GM23248 (cell line): ENCODE measurements around the gene C1QTNF6. TPM values are rescaled to one million over a fixed set of nuclear protein-coding genes. Genes with fewer than 3 reads are reported as not detected.

ENCODE experiments used
- DNase-seq: peaks from one replicate; pipeline ENCODE4 v3.0.0-alpha.2; 2015
- H2AFZ ChIP-seq: fragments of 200-600 bp; sonication (generic); 2 replicates; pipeline ENCODE4 v1.6.1; 2016; ENCODE audit warnings: antibody characterized with exemption
- H3F3A ChIP-seq: fragments of 200-600 bp; sonication (generic); 2 replicates; pipeline ENCODE4 v1.6.1; 2016; ENCODE audit warnings: mild to moderate bottlenecking, antibody characterized with exemption, mixed run types; ENCODE audit not compliant: insufficient read depth
- H3K27ac ChIP-seq: fragments of 200-600 bp; sonication (generic); 2 replicates; pipeline ENCODE4 v1.5.1; 2016; ENCODE audit warnings: mild to moderate bottlenecking
- H3K27me3 ChIP-seq: fragments of 200-600 bp; sonication (generic); replicated peaks from 2 replicates; pipeline ENCODE4 v1.6.1; 2016; ENCODE audit warnings: mild to moderate bottlenecking; ENCODE audit not compliant: insufficient read depth
- H3K36me3 ChIP-seq: fragments of 200-600 bp; sonication (generic); 2 replicates; pipeline ENCODE4 v1.6.1; 2016; ENCODE audit warnings: low read depth, mild to moderate bottlenecking
- H3K4me1 ChIP-seq: fragments of 200-600 bp; sonication (generic); 2 replicates; pipeline ENCODE4 v1.6.1; 2016; ENCODE audit warnings: mild to moderate bottlenecking; ENCODE audit not compliant: insufficient read depth
- H3K4me2 ChIP-seq: fragments of 200-600 bp; sonication (generic); one replicate; pipeline ENCODE4 v1.6.1; 2016; ENCODE audit warnings: mild to moderate bottlenecking; ENCODE audit not compliant: unreplicated experiment
- H3K4me3 ChIP-seq: fragments of 200-600 bp; sonication (generic); 2 replicates; pipeline ENCODE4 v1.5.1; 2016; ENCODE audit warnings: mild to moderate bottlenecking
- H3K79me2 ChIP-seq: fragments of 200-600 bp; sonication (generic); 2 replicates; pipeline ENCODE4 v1.6.1; 2016; ENCODE audit warnings: mild to moderate bottlenecking; ENCODE audit not compliant: insufficient read depth
- H3K9ac ChIP-seq: fragments of 200-600 bp; sonication (generic); 2 replicates; pipeline ENCODE4 v1.6.1; 2016; ENCODE audit warnings: mild to moderate bottlenecking
- H3K9me2 ChIP-seq: fragments of 200-600 bp; sonication (generic); 2 replicates; pipeline ENCODE4 v1.6.1; 2016; ENCODE audit warnings: mixed run types, mild to moderate bottlenecking, moderate library complexity; ENCODE audit not compliant: insufficient read depth
- H3K9me3 ChIP-seq: fragments of 200-600 bp; sonication (generic); one replicate; pipeline ENCODE4 v1.6.1; 2017; ENCODE audit warnings: low read depth
- H4K20me1 ChIP-seq: fragments of 200-600 bp; sonication (generic); 2 replicates; pipeline ENCODE4 v1.6.0; 2016; ENCODE audit not compliant: insufficient read depth
- EZH2 ChIP-seq: fragments of 200-600 bp; sonication (generic); IDR thresholded peaks from 2 replicates; pipeline ENCODE4 v1.6.1; 2018; ENCODE audit warnings: antibody characterized with exemption, mild to moderate bottlenecking; ENCODE audit not compliant: insufficient read depth, poor library complexity, severe bottlenecking
- EZH2phosphoT487 ChIP-seq: fragments of 200-600 bp; sonication (generic); IDR thresholded peaks from 2 replicates; pipeline ENCODE4 v1.6.1; 2018; ENCODE audit warnings: antibody characterized with exemption, moderate library complexity, mild to moderate bottlenecking, low read depth; ENCODE audit not compliant: insufficient read depth
- WGBS, 2 experiments: methylation state at CpG; one replicate each; pipeline ENCODE4 v1.1.6; 2015 to 2017; ENCODE audit warnings: low lambda C conversion rate in 2 of 2, low coverage in 1 of 2; ENCODE audit errors: missing lambda C conversion rate in 2 of 2; 5-methylcytosine and 5-hydroxymethylcytosine counted together
- in situ Hi-C: fragments of 300-500 bp; cut with MboI; formaldehyde crosslinking; loops from 2 replicates; pipeline ENCODE4 v1.15.0; 2020
- polyA plus RNA-seq: library from polyadenylated mRNA; unstranded; fragments of >200 nt; fragmentation: Nextera tagmentation; extraction: Ambion mirVana; gene quantifications from 2 replicates; pipeline ENCODE4 v1.2.1, GENCODE V29; 2016
- total RNA-seq: library from RNA; depleted of rRNA; stranded (reverse); fragments of >200 nt; shearing (Covaris generic); gene quantifications from 2 replicates; pipeline ENCODE4 v1.2.3, GENCODE V29; 2014

The C1QTNF6 gene
- total and polyA plus RNA-seq, 2 experiments from 2014 or later = 4.0 to 8.9 TPM

GRCh38 chr22:37184816-37185541 is 3.1 kb downstream of the C1QTNF6 start:
- H3K27me3 ChIP-seq = no peaks in the 10 kb centered on the region
- H3K4me1 ChIP-seq = peaks cover 34% of the 10 kb centered on the region
- H4K20me1 ChIP-seq = no peaks in the 10 kb centered on the region
- no peak overlapping the region for H2AFZ ChIP-seq
- no peak overlapping the region for H3K9ac ChIP-seq
- H3K27ac ChIP-seq = no peak overlapping the region
- no peak for TF ChIP-seq EZH2phosphoT487
- no peak for TF ChIP-seq EZH2
- H3K4me2 ChIP-seq = no peak overlapping the region
- WGBS, 2 experiments = 85 to 89% methylated on average over 18 of the region's 18 CpGs
- no peaks in the 10 kb centered on the region for H3K9me2 ChIP-seq
- in situ Hi-C loops = no loop called here
- no peaks in the 10 kb centered on the region for H3K9me3 ChIP-seq
- no peak for DNase-seq
- no peaks in the 10 kb centered on the region for H3K36me3 ChIP-seq
- H3K79me2 ChIP-seq = no peaks in the 10 kb centered on the region
- peaks cover 25% of the 10 kb centered on the region for H3F3A ChIP-seq
- no peak overlapping the region for H3K4me3 ChIP-seq

GRCh38 chr22:37184380-37184755 is 3.7 kb downstream of the C1QTNF6 start:
- no peak for TF ChIP-seq EZH2phosphoT487
- no peak for TF ChIP-seq EZH2
- Histone ChIP-seq H3K9me2 (no peaks in the 10 kb centered on the region), H3K27ac (no peak overlapping the region), H3K79me2 (no peaks in the 10 kb centered on the region), H3K4me3 (no peak overlapping the region), H2AFZ (no peak overlapping the region), H3K9me3 (no peaks in the 10 kb centered on the region), H3F3A (peaks cover 19% of the 10 kb centered on the region), H3K4me1 (peaks cover 28% of the 10 kb centered on the region), H4K20me1 (no peaks in the 10 kb centered on the region), H3K4me2 (no peak overlapping the region), H3K27me3 (no peaks in the 10 kb centered on the region), H3K36me3 (no peaks in the 10 kb centered on the region), H3K9ac (no peak overlapping the region)
- in situ Hi-C loops = no loop called here
- no peak for DNase-seq
- WGBS, 2 experiments = 79 to 84% methylated on average over 10 to 12 of the region's 12 CpGs

GRCh38 chr22:37183432-37184379 is 4.3 kb downstream of the C1QTNF6 start:
- Histone ChIP-seq H2AFZ (no peak overlapping the region), H4K20me1 (no peaks in the 10 kb centered on the region), H3F3A (peaks cover 12% of the 10 kb centered on the region), H3K4me3 (no peak overlapping the region), H3K27me3 (no peaks in the 10 kb centered on the region), H3K27ac (no peak overlapping the region), H3K4me2 (no peak overlapping the region), H3K9ac (no peak overlapping the region), H3K4me1 (peaks cover 22% of the 10 kb centered on the region), H3K79me2 (no peaks in the 10 kb centered on the region), H3K36me3 (no peaks in the 10 kb centered on the region), H3K9me3 (no peaks in the 10 kb centered on the region), H3K9me2 (no peaks in the 10 kb centered on the region)
- 82 to 83% methylated on average over 17 of the region's 17 CpGs for WGBS, 2 experiments
- DNase-seq = no peak
- no peak for TF ChIP-seq EZH2
- no peak for TF ChIP-seq EZH2phosphoT487
- in situ Hi-C loops = no loop called here

GRCh38 chr22:37182949-37183245 is 5.2 kb downstream of the C1QTNF6 start:
- no peaks in the 10 kb centered on the region for H3K36me3 ChIP-seq
- 72 to 79% methylated on average over 3 of the region's 3 CpGs for WGBS, 2 experiments
- no peak overlapping the region for H3K4me2 ChIP-seq
- no peaks in the 10 kb centered on the region for H3K27me3 ChIP-seq
- peaks cover 14% of the 10 kb centered on the region for H3K4me1 ChIP-seq
- no peaks in the 10 kb centered on the region for H3K9me2 ChIP-seq
- H3F3A ChIP-seq = peaks cover 7% of the 10 kb centered on the region; the same call in 1 of the 2 replicates
- in situ Hi-C loops = no loop called here
- DNase-seq = no peak
- H2AFZ ChIP-seq = no peak overlapping the region
- no peak overlapping the region for H3K9ac ChIP-seq
- H3K27ac ChIP-seq = no peak overlapping the region
- H3K79me2 ChIP-seq = no peaks in the 10 kb centered on the region
- H3K9me3 ChIP-seq = no peaks in the 10 kb centered on the region
- no peak for TF ChIP-seq EZH2
- no peak for TF ChIP-seq EZH2phosphoT487
- no peak overlapping the region for H3K4me3 ChIP-seq
- H4K20me1 ChIP-seq = no peaks in the 10 kb centered on the region
